ENCODE results near the gene GLYATL1.

DNA sequence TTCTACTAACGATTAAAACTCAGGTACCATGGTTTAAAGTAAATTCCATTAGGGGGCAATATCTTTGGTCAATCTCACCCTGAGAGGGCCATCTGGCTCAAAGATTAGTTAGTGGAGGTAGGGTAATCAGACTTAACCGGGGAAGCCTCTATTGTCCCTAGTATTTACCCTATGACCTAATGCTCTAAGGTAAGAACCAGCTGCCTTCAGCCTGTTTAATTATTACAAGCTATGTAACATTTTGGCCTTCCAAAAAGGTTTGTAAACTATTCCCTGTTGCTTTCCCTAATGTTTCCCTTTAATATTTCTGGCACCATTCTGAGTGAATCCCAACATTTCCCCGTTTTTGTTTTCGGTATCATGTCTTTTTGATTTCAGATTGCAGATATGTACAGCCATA, 15.1 kb upstream of the GLYATL1 start:
- TF ChIP-seq LEF1 (IDR thresholded peaks at IDR 0.05; ENCODE audit: borderline replicate concordance) = no peak
- TF ChIP-seq BHLHE40 (IDR thresholded peaks at IDR 0.05; ENCODE audit: borderline replicate concordance) = no peak
- TF ChIP-seq, protein P1, sequence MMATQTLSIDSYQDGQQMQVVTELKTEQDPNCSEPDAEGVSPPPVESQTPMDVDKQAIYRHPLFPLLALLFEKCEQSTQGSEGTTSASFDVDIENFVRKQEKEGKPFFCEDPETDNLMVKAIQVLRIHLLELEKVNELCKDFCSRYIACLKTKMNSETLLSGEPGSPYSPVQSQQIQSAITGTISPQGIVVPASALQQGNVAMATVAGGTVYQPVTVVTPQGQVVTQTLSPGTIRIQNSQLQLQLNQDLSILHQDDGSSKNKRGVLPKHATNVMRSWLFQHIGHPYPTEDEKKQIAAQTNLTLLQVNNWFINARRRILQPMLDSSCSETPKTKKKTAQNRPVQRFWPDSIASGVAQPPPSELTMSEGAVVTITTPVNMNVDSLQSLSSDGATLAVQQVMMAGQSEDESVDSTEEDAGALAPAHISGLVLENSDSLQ (IDR thresholded peaks at IDR 0.05) = no peak
- no peak for TF ChIP-seq NFRKB (IDR thresholded peaks at IDR 0.05)
- no peak for TF ChIP-seq FOXK2 (IDR thresholded peaks at IDR 0.05)
- TF ChIP-seq TARDBP (IDR thresholded peaks at IDR 0.05) = no peak
- TF ChIP-seq SP1 (IDR thresholded peaks at IDR 0.05) = no peak
- no peak for TF ChIP-seq CTBP1 (IDR thresholded peaks at IDR 0.05; ENCODE audit: borderline replicate concordance)
- TF ChIP-seq FOXM1 (IDR thresholded peaks at IDR 0.05; ENCODE audit: borderline replicate concordance) = no peak
- no peak for TF ChIP-seq ELF4 (IDR thresholded peaks at IDR 0.05)
- no peak for TF ChIP-seq SUZ12 (IDR thresholded peaks at IDR 0.05)
- no peak for TF ChIP-seq ZNF384 (IDR thresholded peaks at IDR 0.05)
- TF ChIP-seq HDGF (IDR thresholded peaks at IDR 0.05; ENCODE audit: borderline replicate concordance) = no peak
